ENCODE measurements around the gene PPIG.

PPIG gene

GRCh38 chr2:169670937-169671336, 86.8 kb downstream of the PPIG start:
- H3K4me3 ChIP-seq (replicated peaks; ENCODE audit: low read depth, low read length): no peak overlapping the region
- DNase-seq (ENCODE audit: extremely low read depth, low read depth): no peak
- TF ChIP-seq CTCF (IDR thresholded peaks at IDR 0.05; ENCODE audit: low read depth, low read length, missing control alignments): no peak

- no peak for DNase-seq (ENCODE audit: extremely low read depth, low read depth)
- TF ChIP-seq CTCF (IDR thresholded peaks at IDR 0.05; ENCODE audit: low read depth, low read length, missing control alignments): no peak
- H3K4me3 ChIP-seq (replicated peaks; ENCODE audit: low read depth, low read length): no peak overlapping the region
Measured at GRCh38 chr2:169672406-169672805, 88.3 kb downstream of the PPIG start.

GRCh38 chr2:169673106-169673505, 89.0 kb downstream of the PPIG start:
- DNase-seq (ENCODE audit: extremely low read depth, low read depth): no peak
- no peak overlapping the region for H3K4me3 ChIP-seq (replicated peaks; ENCODE audit: low read depth, low read length)
- no peak for TF ChIP-seq CTCF (IDR thresholded peaks at IDR 0.05; ENCODE audit: low read depth, low read length, missing control alignments)

- H3K4me3 ChIP-seq (replicated peaks; ENCODE audit: low read depth, low read length): no peak overlapping the region
- DNase-seq (ENCODE audit: extremely low read depth, low read depth): no peak
- TF ChIP-seq CTCF (IDR thresholded peaks at IDR 0.05; ENCODE audit: low read depth, low read length, missing control alignments): no peak
Measured at GRCh38 chr2:169673921-169674320, 89.8 kb downstream of the PPIG start.

GRCh38 chr2:169676357-169676756, 92.2 kb downstream of the PPIG start:
- no peak for TF ChIP-seq CTCF (IDR thresholded peaks at IDR 0.05; ENCODE audit: low read depth, low read length, missing control alignments)
- DNase-seq (ENCODE audit: extremely low read depth, low read depth): no peak
- no peak overlapping the region for H3K4me3 ChIP-seq (replicated peaks; ENCODE audit: low read depth, low read length)

GRCh38 chr2:169676850-169677249, 92.7 kb downstream of the PPIG start:
- TF ChIP-seq CTCF (IDR thresholded peaks at IDR 0.05; ENCODE audit: low read depth, low read length, missing control alignments): no peak
- DNase-seq (ENCODE audit: extremely low read depth, low read depth): no peak
- H3K4me3 ChIP-seq (replicated peaks; ENCODE audit: low read depth, low read length): no peak overlapping the region

- no peak overlapping the region for H3K4me3 ChIP-seq (replicated peaks; ENCODE audit: low read depth, low read length)
- TF ChIP-seq CTCF (IDR thresholded peaks at IDR 0.05; ENCODE audit: low read depth, low read length, missing control alignments): no peak
- no peak for DNase-seq (ENCODE audit: extremely low read depth, low read depth)
Measured at GRCh38 chr2:169683054-169683424, 98.9 kb downstream of the PPIG start.

Data from HFF-Myc (cell line).